ENCODE results near the gene ARHGAP45.

DNA sequence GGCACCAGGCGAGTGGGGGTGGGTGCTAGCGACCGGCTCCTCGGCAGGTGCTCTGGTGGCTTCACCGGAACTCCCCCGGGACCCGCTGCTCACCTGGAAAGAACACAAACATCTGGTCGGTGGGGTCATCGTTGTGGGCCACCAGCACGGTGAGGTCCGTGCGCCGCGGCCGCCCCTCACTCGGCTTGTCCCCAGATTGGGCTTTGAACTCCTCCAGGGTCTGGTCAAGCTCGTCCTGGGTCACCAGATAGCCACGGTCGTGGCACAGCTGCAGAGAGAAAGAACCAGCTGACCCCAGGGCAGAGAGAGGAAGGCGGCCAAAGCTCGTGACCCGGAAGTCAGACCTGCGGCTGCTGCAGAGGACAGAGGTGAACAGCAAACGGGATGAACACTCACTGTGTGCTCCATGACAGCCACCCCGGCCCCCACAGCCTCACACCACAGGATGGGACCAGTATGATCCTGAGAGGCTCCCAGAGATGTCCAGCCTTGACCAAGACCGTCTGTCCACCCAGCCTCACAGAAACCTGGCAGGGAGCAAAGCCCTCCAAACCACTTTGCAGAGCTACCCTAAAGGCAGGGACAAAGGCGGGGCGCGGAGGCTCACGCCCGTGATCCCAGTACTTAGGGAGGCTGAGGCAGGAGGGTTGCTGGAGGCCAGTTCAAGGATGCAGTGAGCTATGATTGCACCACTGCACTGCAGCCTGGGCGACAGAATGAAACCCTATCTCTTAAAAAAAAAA, 27.0 kb downstream of the ARHGAP45 start:
- TF ChIP-seq CTCF (IDR thresholded peaks at IDR 0.05; ENCODE audit: low read depth, low read length, missing input control), result no peak
- TF ChIP-seq, protein P1, sequence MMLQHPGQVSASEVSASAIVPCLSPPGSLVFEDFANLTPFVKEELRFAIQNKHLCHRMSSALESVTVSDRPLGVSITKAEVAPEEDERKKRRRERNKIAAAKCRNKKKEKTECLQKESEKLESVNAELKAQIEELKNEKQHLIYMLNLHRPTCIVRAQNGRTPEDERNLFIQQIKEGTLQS (IDR thresholded peaks at IDR 0.05), result no peak
